GM19043 (cell line): ENCODE measurements around the gene C4orf50.

Experiments used
- ATAC-seq: cut with Tn5 transposase; IDR thresholded peaks from one replicate; pipeline ENCODE4 v1.9.1; 2021; ENCODE audit warnings: low read depth; ENCODE audit not compliant: unreplicated experiment

The C4orf50 gene

GRCh38 chr4:6018331-6018730 is at the start of gene C4orf50:
Gene C4orf50 (minus strand): TSS chr4:6018431.
- no peak for ATAC-seq

GRCh38 chr4:6065934-6066590 is 47.8 kb upstream of the C4orf50 start:
- ATAC-seq: no peak

GRCh38 chr4:6065166-6065565 is 46.9 kb upstream of the C4orf50 start:
- ATAC-seq: no peak

- ATAC-seq: no peak
Measured at GRCh38 chr4:6064383-6064782, 46.2 kb upstream of the C4orf50 start.

GRCh38 chr4:6063684-6064083 is 45.5 kb upstream of the C4orf50 start:
- no peak for ATAC-seq

- no peak for ATAC-seq
Measured at GRCh38 chr4:6062133-6062532, 43.9 kb upstream of the C4orf50 start.

- no peak for ATAC-seq
Measured at GRCh38 chr4:6059375-6059805, 41.2 kb upstream of the C4orf50 start.

- no peak for ATAC-seq
Measured at GRCh38 chr4:6058531-6059374, 40.5 kb upstream of the C4orf50 start.

GRCh38 chr4:6056976-6057766 is 38.9 kb upstream of the C4orf50 start:
- no peak for ATAC-seq

GRCh38 chr4:6055436-6055835 is 37.2 kb upstream of the C4orf50 start:
- no peak for ATAC-seq

- no peak for ATAC-seq
Measured at GRCh38 chr4:6055030-6055429, 36.8 kb upstream of the C4orf50 start.

- ATAC-seq: no peak
Measured at GRCh38 chr4:6054162-6054922, 36.1 kb upstream of the C4orf50 start.

- ATAC-seq: no peak
Measured at GRCh38 chr4:6052679-6053078, 34.4 kb upstream of the C4orf50 start.

- no peak for ATAC-seq
Measured at GRCh38 chr4:6050551-6050950, 32.3 kb upstream of the C4orf50 start.

- ATAC-seq: no peak
Measured at GRCh38 chr4:6049985-6050384, 31.8 kb upstream of the C4orf50 start.

GRCh38 chr4:6049278-6049677 is 31.0 kb upstream of the C4orf50 start:
- ATAC-seq: no peak

- no peak for ATAC-seq
Measured at GRCh38 chr4:6048537-6048936, 30.3 kb upstream of the C4orf50 start.

- no peak for ATAC-seq
Measured at GRCh38 chr4:6047130-6047673, 29.0 kb upstream of the C4orf50 start.

GRCh38 chr4:6046526-6047129 is 28.4 kb upstream of the C4orf50 start:
- ATAC-seq: no peak

GRCh38 chr4:6044805-6045204 is 26.6 kb upstream of the C4orf50 start:
- no peak for ATAC-seq
